Left ventricle myocardium inferior (tissue), 1 donor: ENCODE data around the gene DLG2. TPM values are rescaled to one million over a fixed set of nuclear protein-coding genes. Genes with fewer than 3 reads are reported as not detected.

Experiments
- DNase-seq: peaks from one replicate; pipeline ENCODE4 v3.0.0-alpha.2; 2020
- H3K27ac ChIP-seq: fragments of 200-600 bp; replicated peaks from 2 replicates; pipeline ENCODE4 v1.8.0; 2021
- H3K27me3 ChIP-seq: fragments of 200-600 bp; 2 replicates; pipeline ENCODE4 v1.8.0; 2021; ENCODE audit warnings: low read depth
- H3K36me3 ChIP-seq: fragments of 200-600 bp; 2 replicates; pipeline ENCODE4 v1.8.0; 2021
- H3K4me1 ChIP-seq: fragments of 200-600 bp; 2 replicates; pipeline ENCODE4 v1.8.0; 2021
- H3K4me3 ChIP-seq: fragments of 200-600 bp; 2 replicates; pipeline ENCODE4 v1.8.0; 2021; ENCODE audit warnings: mild to moderate bottlenecking, moderate library complexity
- H3K9me3 ChIP-seq: fragments of 200-600 bp; replicated peaks from 2 replicates; pipeline ENCODE4 v1.8.0; 2021
- CTCF ChIP-seq: fragments of 200-600 bp; IDR thresholded peaks from 2 replicates; pipeline ENCODE4 v1.8.0; 2021; ENCODE audit warnings: antibody characterized with exemption, mild to moderate bottlenecking, borderline replicate concordance
- intact Hi-C: fragments of 100-400 bp; cut with micrococcal nuclease; formaldehyde crosslinking; loops from one replicate; pipeline ENCODE4 v1.11.0; 2022
- total RNA-seq: library from RNA; stranded (reverse); fragmentation: NEBNext Ultra II Directional; extraction: Animal tissue kit (Norgen Biotek cat#: 25700); gene quantifications from one replicate; pipeline ENCODE4 v1.2.1, GENCODE V29; 2021
- donor health status: DM: no; HTN: yes; CAD: no; lungs with severe emphysema.

DLG2 gene
- total RNA-seq, 1 donor from 2014 or later, result 6.5 TPM

GRCh38 chr11:83611600-83611999 is 2015.5 kb downstream of the DLG2 start:
- intact Hi-C loops, result no loop called here
- Histone ChIP-seq H3K27ac (no peak overlapping the region), H3K36me3 (no peaks in the 10 kb centered on the region), H3K27me3 (no peaks in the 10 kb centered on the region), H3K9me3 (no peaks in the 10 kb centered on the region), H3K4me1 (peaks cover 7% of the 10 kb centered on the region), H3K4me3 (no peak overlapping the region)
- no peak for DNase-seq
- no peak for TF ChIP-seq CTCF

GRCh38 chr11:83611031-83611430 is 2016.1 kb downstream of the DLG2 start:
- DNase-seq, result no peak
- intact Hi-C loops, result no loop called here
- Histone ChIP-seq H3K36me3 (no peaks in the 10 kb centered on the region), H3K27me3 (no peaks in the 10 kb centered on the region), H3K27ac (no peak overlapping the region), H3K4me1 (peaks cover 7% of the 10 kb centered on the region), H3K9me3 (no peaks in the 10 kb centered on the region), H3K4me3 (no peak overlapping the region)
- TF ChIP-seq CTCF, result no peak

GRCh38 chr11:83609191-83609590 is 2018.0 kb downstream of the DLG2 start:
- H3K27me3 ChIP-seq, result no peaks in the 10 kb centered on the region
- intact Hi-C loops, result no loop called here
- peaks cover 7% of the 10 kb centered on the region for H3K4me1 ChIP-seq
- no peaks in the 10 kb centered on the region for H3K9me3 ChIP-seq
- H3K4me3 ChIP-seq, result no peak overlapping the region
- no peak for TF ChIP-seq CTCF
- no peak for DNase-seq
- H3K36me3 ChIP-seq, result no peaks in the 10 kb centered on the region
- H3K27ac ChIP-seq, result no peak overlapping the region

- Histone ChIP-seq H3K4me1 (peaks cover 7% of the 10 kb centered on the region), H3K36me3 (no peaks in the 10 kb centered on the region), H3K9me3 (no peaks in the 10 kb centered on the region), H3K4me3 (no peak overlapping the region), H3K27me3 (no peaks in the 10 kb centered on the region), H3K27ac (no peak overlapping the region)
- intact Hi-C loops, result no loop called here
- no peak for TF ChIP-seq CTCF
- no peak for DNase-seq
These were observed 2018.6 kb downstream of the DLG2 start for GRCh38 chr11:83608571-83608970.

- intact Hi-C loops, result no loop called here
- Histone ChIP-seq H3K9me3 (no peaks in the 10 kb centered on the region), H3K27me3 (no peaks in the 10 kb centered on the region), H3K27ac (no peak overlapping the region), H3K4me1 (no peaks in the 10 kb centered on the region), H3K4me3 (no peak overlapping the region), H3K36me3 (no peaks in the 10 kb centered on the region)
- no peak for DNase-seq
- no peak for TF ChIP-seq CTCF
These were observed 2025.1 kb downstream of the DLG2 start for GRCh38 chr11:83601914-83602527.
